ENCODE data around the gene STARD10. TPM values are rescaled to one million over a fixed set of nuclear protein-coding genes. Genes with fewer than 3 reads are reported as not detected.

Gene STARD10
- total and polyA plus RNA-seq, 2 of the 8 experiments (the other 6 are each of a cell fraction or from before 2014, with no cell fraction given): 23.7 to 35.7 TPM

DNA sequence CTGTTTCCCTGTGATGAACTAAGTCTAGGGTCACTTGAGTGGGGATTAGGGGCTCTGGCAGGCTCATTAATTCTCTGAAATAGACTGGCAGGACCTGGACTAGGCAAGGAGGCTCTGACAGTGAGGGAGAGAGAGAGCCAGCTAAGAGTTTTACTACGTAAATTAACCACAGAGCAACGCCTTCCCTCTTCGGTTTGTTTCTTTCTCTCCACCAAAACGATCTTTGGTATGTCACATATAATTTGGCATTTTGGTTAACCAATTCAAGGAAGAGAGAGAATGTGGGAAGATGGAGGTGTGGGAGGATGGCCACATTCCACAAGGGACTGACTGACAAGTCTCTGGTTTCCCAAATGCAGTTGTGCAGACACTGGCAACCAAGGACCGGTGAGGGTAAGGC, 48.3 kb upstream of the STARD10 start (continued):
- TF ChIP-seq JUND (IDR thresholded peaks at IDR 0.05; ENCODE audit: low read length): no peak
- TF ChIP-seq, protein P1, sequence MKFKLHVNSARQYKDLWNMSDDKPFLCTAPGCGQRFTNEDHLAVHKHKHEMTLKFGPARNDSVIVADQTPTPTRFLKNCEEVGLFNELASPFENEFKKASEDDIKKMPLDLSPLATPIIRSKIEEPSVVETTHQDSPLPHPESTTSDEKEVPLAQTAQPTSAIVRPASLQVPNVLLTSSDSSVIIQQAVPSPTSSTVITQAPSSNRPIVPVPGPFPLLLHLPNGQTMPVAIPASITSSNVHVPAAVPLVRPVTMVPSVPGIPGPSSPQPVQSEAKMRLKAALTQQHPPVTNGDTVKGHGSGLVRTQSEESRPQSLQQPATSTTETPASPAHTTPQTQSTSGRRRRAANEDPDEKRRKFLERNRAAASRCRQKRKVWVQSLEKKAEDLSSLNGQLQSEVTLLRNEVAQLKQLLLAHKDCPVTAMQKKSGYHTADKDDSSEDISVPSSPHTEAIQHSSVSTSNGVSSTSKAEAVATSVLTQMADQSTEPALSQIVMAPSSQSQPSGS (IDR thresholded peaks at IDR 0.05; ENCODE audit: low read length): no peak
- TF ChIP-seq EP300 (IDR thresholded peaks at IDR 0.05; ENCODE audit: borderline replicate concordance in 1 of 2, low read depth in 2 of 2, low read length in 2 of 2): no peak

Measured in H1 (cell line).